Lung microvascular endothelial cell (primary cell): ENCODE measurements around the gene LSR. TPM values are rescaled to one million over a fixed set of nuclear protein-coding genes. Genes with fewer than 3 reads are reported as not detected.
"Not testable (repeated sequence)": the region's sequence is repeated elsewhere in the genome, so short reads cannot be mapped to it uniquely, and the experiment has no call there.

ENCODE experiments used
- DNase-seq, 2 donors: peaks; one replicate each; pipeline versions ENCODE4 v3.0.0 to v3.0.0-alpha.2; 2010; ENCODE audit warnings: low read depth in 2 of 2
- total RNA-seq: library from RNA; depleted of rRNA; stranded (reverse); fragments of >200 nt; gene quantifications from 2 replicates; pipeline ENCODE4 v1.2.1, GENCODE V29; 2014

LSR gene
- total RNA-seq, 1 donor from 2014 or later = 0.20 TPM

GRCh38 chr19:35216833-35217648 lies 31.8 kb upstream of the LSR start:
- peak; percentile 7 to 78 for DNase-seq

GRCh38 chr19:35217649-35217990 lies 31.2 kb upstream of the LSR start:
- no peak for DNase-seq

GRCh38 chr19:35219008-35219407 lies 29.8 kb upstream of the LSR start:
- no peak for DNase-seq

- DNase-seq = no peak
These were observed 28.4 kb upstream of the LSR start for GRCh38 chr19:35220315-35220921.

- DNase-seq = not testable (repeated sequence)
These were observed 27.7 kb upstream of the LSR start for GRCh38 chr19:35220973-35221590.

GRCh38 chr19:35222373-35223015 lies 26.3 kb upstream of the LSR start:
- DNase-seq = no peak

- no peak for DNase-seq
These were observed 25.6 kb upstream of the LSR start for GRCh38 chr19:35223084-35223790.

GRCh38 chr19:35223862-35224505 lies 24.8 kb upstream of the LSR start:
- no peak for DNase-seq

GRCh38 chr19:35224681-35225571 lies 23.9 kb upstream of the LSR start:
- DNase-seq = no peak

- no peak for DNase-seq
These were observed 22.9 kb upstream of the LSR start for GRCh38 chr19:35225951-35226350.

- DNase-seq = no peak
These were observed 22.1 kb upstream of the LSR start for GRCh38 chr19:35226748-35227147.

GRCh38 chr19:35228177-35228930 lies 20.4 kb upstream of the LSR start, which contains the start of gene FAM187B:
Gene FAM187B (minus strand): TSS chr19:35228739. CDS start chr19:35228680, 59 bp downstream.
- no peak for DNase-seq

- DNase-seq = no peak
These were observed 19.2 kb upstream of the LSR start for GRCh38 chr19:35229601-35230000.

- no peak for DNase-seq
These were observed 16.7 kb upstream of the LSR start for GRCh38 chr19:35231956-35232645.

- no peak for DNase-seq
These were observed 15.9 kb upstream of the LSR start for GRCh38 chr19:35232912-35233311.

- no peak for DNase-seq
These were observed 12.0 kb upstream of the LSR start for GRCh38 chr19:35236638-35237400.

- DNase-seq = not testable (repeated sequence)
These were observed 9.2 kb upstream of the LSR start for GRCh38 chr19:35239597-35239996.

GRCh38 chr19:35240327-35240726 lies 8.5 kb upstream of the LSR start:
- DNase-seq = no peak
